GM21360 (cell line): ENCODE data around the gene OTUD7B.

Experiments used
- ATAC-seq: cut with Tn5 transposase; IDR thresholded peaks from one replicate; pipeline ENCODE4 v1.9.1; 2021; ENCODE audit warnings: mild to moderate bottlenecking, moderate library complexity; ENCODE audit not compliant: unreplicated experiment

Gene OTUD7B

DNA sequence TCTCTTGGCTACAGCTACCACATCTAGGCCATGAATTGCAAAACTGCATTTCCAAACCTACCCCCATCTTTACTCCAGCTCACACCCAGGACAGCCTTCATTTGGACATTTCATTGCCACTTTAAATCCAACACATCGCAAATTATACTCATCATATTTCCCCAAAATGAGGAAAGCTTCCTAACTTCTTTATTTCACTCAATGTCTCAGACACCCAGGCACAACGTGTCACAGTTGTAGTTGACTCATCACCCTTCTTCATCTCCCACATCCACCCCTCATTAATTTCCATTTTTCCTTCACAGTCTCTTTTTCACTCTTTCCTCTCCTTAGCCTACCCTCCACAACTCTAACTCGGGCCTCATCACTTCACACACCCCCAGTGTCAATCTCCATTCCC, 6.7 kb downstream of the OTUD7B start:
- no peak for ATAC-seq

GRCh38 chr1:150002217-150002616, 8.3 kb downstream of the OTUD7B start:
- ATAC-seq, result no peak

DNA sequence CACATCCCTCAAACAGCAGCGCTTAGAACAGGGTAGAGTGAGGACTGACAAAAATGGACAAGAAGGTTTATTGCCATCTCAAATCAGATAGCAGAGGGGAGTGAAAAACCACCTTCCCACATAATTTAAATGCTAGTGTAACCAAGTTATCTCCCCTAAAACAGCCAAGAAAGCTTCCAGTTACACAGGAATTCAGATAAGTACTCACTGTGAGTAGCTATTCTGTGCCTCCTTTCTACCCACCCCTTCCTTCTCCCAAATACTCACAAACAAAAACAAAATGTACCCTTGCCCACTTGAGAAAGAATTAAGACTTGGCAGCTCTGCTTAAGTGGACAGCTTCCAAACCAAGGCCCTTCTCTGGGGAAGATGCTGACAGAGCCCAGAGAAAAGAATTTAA, 9.1 kb downstream of the OTUD7B start:
- no peak for ATAC-seq

GRCh38 chr1:149997585-149998262, 12.8 kb downstream of the OTUD7B start:
- ATAC-seq, result peak; percentile 65

GRCh38 chr1:149995927-149996326, 14.6 kb downstream of the OTUD7B start:
- no peak for ATAC-seq

DNA sequence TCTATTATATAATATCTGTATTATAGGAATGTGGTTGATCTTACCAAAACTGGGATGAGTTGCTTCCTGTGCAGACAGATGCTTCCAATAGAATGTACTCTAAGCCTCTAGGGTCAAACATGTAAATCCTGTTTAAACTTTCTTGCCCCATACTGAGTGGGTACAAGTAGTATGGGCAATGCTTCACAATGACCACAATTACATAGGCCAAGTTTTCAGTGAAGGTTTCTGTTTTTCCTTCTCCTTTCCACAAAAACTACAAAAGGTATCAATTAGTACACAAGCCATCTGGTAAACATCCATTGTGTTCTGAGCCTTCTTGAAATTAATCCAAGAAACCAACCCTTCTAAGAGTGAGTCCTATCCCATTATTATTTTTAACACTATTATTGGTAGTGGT, 16.8 kb downstream of the OTUD7B start:
- no peak for ATAC-seq

- ATAC-seq, result no peak
Measured at GRCh38 chr1:149993181-149993580, 17.3 kb downstream of the OTUD7B start.

GRCh38 chr1:149987297-149987595, 23.3 kb downstream of the OTUD7B start:
- no peak for ATAC-seq

DNA sequence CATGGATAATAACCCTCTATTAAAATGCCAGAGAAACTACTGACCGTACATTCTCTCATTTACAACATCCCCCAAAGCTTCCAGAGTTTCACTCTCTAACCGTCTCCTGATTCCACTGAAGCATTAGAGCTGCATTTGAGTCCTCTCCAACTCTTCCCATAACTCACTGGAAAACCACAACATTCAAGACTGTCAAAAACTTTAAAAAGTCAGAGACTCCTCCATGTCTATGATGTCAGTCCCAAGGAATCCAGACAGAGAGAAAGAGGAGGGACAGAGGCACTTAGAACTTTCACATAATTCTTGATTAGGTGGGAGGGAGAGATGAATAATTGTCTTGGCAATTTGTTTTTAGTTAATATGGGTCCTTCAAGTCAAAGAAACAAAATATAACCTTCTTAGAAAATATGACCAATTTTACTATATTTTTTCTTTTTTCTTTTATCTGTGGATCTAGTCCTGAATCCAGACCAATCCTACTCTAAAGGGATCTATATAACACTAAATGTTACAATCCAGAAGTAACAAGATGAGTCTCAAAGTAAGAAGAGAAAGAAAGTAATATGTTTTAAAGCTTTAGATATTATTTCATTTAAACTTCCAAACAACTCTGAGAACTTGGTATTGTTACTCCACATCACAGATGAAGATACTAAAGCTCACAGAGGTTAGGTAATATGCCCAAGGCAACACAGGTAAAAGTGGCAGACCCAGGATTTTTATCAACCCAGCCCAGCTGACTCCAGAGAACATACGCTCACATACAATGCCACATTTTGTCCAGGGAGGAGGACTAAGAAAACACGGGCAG, 23.8 kb downstream of the OTUD7B start:
- ATAC-seq, result no peak

GRCh38 chr1:149979972-149980540, 30.5 kb downstream of the OTUD7B start:
- ATAC-seq, result no peak

DNA sequence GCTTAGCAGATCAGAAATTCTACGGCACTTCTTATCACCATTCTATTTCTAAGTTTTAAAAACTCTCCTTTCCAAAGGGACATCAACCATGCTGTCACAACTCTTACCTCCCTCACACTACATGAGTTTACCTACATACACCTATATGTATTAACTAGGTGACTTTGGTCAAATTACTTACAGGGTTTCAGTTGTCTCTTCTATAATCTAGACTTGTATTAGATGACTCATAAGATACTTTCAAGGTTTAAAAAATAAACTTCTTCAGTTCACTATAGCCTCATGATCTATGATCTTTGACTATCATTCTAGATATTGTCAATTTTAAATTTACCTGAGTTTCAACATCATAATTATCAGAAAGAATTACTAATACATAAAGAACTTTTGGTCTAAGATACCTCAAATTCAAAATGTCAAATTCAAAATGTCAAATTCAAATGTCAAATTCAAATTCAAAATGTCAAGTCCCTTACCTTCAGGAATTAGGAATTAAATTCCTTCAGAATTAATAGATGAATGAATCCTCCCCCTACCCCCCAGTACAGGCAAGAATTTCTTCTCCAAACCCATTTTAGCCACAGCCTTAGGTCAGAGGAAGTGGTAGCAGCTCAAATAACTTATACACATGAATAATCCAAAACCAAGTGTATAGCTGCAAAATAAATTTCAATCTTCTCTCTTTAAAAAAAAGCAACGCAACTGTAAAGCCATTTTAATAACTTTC, 31.1 kb downstream of the OTUD7B start:
- ATAC-seq, result no peak

- ATAC-seq, result no peak
Measured at GRCh38 chr1:149978547-149979023, 31.9 kb downstream of the OTUD7B start.

GRCh38 chr1:149977345-149977744, 33.2 kb downstream of the OTUD7B start:
- no peak for ATAC-seq

DNA sequence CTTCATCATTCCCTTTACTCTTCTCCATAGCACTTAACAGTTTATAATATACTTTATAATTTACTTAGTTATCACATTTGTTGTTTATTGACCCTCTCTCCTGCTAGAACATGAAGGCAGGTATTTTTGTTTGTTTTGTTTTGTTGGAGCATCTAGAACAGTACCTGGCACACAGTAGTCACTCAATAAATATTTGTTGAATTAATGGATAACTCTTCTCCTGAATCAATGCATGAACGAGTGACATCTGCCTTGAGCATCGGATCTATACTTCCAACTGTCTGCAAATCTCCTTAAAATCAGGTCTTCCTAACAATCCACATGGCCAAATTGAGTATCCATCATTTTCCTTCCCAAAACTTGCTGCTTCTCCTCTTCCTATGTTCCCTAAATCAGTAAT, 38.0 kb downstream of the OTUD7B start:
- no peak for ATAC-seq

- no peak for ATAC-seq
Measured at GRCh38 chr1:149967646-149968045, 42.9 kb downstream of the OTUD7B start.

GRCh38 chr1:149967041-149967440, 43.5 kb downstream of the OTUD7B start:
- ATAC-seq, result no peak

GRCh38 chr1:149966405-149966804, 44.1 kb downstream of the OTUD7B start:
- ATAC-seq, result no peak

DNA sequence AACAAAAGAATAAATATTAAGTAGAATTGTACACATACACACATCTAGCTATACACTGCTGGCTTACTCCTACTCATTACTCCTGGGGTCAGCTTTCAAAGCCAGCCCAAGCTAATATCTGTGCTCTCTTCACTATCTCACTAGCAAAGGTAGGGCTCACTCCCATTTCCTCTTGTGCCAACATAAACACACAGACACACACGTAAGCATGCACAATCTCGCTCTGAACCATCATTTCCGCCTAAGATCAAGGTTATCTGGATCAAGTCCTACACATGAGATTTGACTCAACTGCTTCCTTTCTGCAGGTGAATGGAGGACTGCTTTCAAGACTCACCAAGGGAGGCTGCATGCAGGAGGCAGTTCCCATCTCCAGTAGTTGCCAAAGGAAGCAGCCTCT, 45.1 kb downstream of the OTUD7B start:
- no peak for ATAC-seq

- ATAC-seq, result no peak
Measured at GRCh38 chr1:149963358-149963757, 47.2 kb downstream of the OTUD7B start.

- no peak for ATAC-seq
Measured at GRCh38 chr1:149962736-149963135, 47.8 kb downstream of the OTUD7B start.

DNA sequence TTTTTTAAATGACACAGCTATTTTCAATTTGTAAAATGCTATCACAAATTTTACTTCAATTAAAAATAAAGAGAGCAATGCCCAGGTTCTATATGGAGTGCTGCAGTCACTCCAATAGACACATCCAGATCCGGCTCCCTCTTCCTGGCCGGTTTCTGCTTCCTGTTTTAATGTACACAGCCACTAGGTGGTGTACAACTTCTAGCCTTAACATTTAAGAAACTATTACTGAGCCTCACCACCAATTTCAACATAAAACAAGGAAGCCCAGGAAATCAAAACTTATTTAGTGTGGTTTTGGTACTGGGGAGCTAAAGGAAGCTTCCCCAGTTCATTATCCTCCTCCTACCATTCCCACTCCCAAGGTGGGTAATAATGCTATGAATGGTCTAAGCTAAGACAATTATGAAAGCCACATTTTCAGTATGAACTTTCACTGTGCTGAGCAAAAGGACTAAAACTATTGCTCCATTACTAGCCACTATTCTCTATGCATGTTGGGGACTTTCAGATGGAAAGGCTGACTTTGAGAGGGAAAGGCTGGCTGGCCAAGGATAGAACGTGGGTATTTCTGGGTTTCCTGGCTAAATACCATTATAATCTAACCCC, 48.4 kb downstream of the OTUD7B start:
- no peak for ATAC-seq
